Limb (tissue), 2 donors: ENCODE results near the gene ADAR.
"Not testable (repeated sequence)": the region's sequence is repeated elsewhere in the genome, so short reads cannot be mapped to it uniquely, and the experiment has no call there.

Source experiments
- DNase-seq, 2 donors: peaks; one replicate each; pipeline ENCODE4 v3.0.0-alpha.2; 2016; ENCODE audit errors: extremely low spot score in 2 of 2

Gene ADAR, protein sequence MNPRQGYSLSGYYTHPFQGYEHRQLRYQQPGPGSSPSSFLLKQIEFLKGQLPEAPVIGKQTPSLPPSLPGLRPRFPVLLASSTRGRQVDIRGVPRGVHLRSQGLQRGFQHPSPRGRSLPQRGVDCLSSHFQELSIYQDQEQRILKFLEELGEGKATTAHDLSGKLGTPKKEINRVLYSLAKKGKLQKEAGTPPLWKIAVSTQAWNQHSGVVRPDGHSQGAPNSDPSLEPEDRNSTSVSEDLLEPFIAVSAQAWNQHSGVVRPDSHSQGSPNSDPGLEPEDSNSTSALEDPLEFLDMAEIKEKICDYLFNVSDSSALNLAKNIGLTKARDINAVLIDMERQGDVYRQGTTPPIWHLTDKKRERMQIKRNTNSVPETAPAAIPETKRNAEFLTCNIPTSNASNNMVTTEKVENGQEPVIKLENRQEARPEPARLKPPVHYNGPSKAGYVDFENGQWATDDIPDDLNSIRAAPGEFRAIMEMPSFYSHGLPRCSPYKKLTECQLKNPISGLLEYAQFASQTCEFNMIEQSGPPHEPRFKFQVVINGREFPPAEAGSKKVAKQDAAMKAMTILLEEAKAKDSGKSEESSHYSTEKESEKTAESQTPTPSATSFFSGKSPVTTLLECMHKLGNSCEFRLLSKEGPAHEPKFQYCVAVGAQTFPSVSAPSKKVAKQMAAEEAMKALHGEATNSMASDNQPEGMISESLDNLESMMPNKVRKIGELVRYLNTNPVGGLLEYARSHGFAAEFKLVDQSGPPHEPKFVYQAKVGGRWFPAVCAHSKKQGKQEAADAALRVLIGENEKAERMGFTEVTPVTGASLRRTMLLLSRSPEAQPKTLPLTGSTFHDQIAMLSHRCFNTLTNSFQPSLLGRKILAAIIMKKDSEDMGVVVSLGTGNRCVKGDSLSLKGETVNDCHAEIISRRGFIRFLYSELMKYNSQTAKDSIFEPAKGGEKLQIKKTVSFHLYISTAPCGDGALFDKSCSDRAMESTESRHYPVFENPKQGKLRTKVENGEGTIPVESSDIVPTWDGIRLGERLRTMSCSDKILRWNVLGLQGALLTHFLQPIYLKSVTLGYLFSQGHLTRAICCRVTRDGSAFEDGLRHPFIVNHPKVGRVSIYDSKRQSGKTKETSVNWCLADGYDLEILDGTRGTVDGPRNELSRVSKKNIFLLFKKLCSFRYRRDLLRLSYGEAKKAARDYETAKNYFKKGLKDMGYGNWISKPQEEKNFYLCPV

DNA sequence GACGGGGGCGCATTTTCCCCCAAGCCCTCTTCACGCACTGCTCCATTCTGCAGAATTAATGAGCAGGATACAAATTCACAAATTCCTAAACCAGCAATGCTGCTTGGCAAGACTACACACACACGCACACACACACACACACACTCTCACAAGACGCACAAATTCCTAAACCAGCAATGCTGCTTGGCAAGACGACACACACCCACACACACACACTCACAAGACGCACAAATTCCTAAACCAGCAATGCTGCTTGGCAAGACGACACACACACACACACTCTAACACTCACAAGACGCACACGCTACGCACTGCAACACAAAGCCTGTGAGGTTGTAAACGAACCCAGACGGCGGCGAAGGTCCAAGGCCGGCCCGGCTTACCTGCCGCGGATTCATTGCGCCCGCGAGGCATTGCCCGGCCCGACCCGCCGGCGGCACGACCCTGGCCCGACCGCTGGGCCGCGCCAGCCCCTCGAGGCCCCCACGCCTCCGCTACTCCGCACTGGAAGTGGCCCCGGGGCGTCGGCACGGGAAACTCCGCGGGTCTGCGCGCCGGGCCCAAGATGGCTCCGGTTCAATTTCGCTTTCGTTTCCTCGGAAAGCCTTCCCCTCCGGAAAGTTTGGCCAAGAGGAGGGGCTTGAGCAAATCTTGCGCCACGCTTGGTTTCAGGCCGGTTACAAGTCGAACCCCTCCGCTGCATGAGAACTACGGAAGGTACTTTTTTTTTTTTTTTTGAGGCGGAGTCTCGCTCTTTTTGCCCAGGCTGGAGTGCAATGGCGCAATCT is at the start of gene ADAR:
Gene ADAR (minus strand): TSS at position 578 of the 788 bp plus-strand sequence. CDS start 180 bp downstream, at position 398.
- peak; percentile 87 to 94 for DNase-seq

DNA sequence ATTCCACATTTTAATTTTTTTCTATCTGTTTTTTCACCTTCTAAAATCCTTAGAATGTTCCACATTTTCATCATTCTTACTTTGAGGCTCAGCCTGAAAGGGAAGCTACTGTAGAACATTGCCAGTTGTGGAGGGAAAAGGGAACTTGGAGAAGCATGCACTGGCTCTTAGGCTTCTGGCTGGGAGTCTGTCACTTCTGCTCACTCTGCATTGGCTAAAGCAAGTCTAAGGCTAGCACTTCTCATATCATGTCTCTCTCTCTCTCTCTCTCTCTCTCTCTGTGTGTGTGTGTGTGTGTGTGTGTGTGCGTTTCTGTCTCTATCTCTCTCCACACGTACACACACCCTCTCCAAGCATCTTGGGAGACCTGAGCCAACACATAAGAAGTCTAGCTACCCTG is 49.6 kb upstream of the ADAR start:
- DNase-seq: no peak

DNA sequence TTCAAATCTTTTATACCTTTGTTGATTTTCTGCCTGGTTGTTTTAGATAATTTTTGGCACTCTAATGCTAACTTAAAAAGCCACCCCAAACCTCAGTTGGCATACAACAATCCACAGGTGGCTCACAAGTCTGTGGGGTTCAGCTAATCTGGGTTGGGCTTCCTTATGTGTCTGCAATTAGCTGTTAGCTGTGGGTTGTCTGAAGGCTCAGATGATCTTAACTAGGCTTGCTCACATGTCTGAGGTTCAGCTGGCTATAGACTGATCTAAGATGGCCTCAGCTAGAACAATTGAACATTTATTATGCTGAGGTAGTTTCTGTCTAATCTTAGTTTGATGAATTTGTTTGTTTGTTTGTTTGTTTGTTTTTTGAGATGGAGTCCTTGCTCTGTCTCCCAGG is 44.9 kb upstream of the ADAR start:
- no peak for DNase-seq

DNA sequence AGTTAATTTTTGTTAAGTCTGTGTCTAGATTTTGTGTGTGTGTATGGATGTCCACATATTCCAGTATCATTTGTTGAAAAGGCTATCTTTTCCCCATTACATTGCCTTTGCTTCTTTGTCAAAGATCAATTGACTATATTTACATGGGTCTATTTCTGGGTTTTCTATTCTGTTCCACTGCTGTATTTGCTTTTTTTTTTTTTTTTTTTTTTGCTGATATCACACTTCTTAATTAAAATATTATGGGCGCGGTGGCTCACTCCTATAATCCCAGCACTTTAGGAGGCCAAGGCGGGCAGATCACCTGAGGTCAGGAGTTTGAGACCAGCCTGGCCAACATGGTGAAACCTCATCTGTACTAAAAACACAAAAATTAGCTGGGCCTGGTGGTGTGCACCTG is 36.7 kb upstream of the ADAR start:
- DNase-seq: not testable (repeated sequence)

DNA sequence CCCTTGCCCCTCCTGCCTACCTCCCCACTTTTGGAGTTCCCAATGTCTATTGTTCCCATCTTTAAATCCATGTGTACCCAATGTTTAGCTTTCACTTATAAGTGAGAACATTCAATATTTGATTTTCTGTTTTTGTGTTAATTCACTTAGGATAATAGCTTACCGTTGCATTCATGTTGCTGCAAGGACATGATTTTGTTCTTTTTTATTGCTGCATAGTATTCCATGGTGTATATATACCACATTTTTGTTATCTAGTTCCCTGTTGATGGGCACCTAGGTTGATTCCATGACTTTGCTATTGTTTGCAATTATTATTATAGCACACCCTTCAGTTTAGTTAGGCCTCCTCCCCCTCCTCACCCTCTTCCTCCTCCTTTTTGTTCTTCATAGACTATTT is 33.5 kb upstream of the ADAR start:
- no peak for DNase-seq

DNA sequence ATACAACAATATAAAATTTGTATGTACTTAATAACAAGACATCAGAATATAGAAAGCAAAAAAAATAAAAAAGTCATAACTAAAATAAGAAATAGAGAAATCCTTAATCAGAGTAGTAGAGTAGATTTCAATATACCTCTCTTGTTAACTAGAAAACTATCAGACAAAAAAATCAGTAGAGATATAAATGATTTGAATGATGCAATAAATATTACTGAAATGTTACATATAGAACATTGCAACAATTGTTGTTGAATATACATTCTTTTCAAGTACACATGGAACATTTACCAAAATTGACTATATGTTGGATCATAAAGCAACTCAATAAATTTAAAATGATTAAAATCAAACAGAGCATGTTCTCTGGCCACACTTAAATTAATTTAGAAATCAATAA is 31.9 kb upstream of the ADAR start:
- DNase-seq: no peak

DNA sequence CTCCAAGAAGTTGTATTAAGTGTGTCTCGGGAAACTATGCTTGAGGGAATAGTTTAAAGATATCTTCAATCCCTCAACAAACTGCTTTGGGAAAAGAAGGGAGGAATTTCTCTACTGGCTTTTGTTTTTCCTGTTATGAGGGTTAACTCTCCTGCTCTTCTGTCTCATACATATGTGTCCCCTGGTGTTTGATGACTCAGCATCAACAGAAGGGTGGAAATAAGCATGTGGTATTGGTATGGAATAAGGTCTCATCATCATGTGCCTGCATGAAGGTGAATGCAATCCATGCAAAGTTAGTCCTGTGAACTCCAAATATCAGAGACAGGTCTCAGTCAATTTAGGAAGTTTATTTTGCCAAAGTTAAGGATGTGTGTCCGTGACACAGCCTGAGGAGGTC is 27.2 kb upstream of the ADAR start:
- DNase-seq: no peak

DNA sequence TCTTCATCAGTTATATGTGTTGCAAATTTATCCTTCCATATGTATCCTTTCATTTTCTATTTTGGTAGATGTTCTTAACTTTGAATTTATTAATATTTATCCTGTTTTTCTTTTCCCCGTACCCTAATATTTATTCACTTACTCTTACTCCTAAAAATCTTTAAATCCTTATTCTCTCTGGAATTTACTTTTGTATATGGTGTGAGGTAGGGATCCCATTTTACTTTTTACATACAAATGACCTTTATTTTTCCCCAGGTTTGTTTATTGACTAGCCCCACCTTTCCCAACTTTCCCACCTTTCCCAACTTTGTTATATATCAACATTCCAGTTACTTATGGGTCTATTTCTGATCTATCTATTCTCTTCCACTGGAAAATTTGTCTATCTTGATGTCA is 21.7 kb upstream of the ADAR start:
- DNase-seq: no peak

DNA sequence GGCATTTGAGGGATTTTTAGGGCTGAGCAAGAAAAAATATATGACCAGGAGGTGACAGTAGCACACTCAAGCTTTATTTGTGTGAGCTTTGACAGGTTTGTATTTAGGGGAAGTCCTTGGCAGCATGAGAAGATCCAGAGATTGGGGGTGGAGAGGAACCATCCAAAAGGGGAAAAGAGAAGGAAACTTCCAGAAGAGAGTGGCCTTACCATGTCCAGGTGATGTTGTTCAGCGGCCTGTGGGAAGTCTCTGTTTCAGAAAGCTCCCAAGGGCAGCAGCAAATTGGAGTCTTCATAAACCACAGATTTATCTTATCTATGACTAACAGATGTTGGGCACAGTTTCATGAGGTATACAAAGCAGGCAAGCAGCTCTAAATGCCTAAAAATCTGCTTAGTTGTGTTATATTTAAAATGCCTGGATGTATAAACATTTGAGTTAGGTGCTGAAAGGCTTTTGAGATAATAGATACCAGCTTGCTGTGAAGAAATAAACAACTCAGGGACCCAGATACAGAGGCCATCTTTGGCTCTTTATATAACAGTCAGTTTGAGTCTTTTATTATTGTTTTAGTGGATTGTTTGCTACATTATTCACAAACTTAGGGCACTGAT is 21.2 kb upstream of the ADAR start:
- DNase-seq: no peak

DNA sequence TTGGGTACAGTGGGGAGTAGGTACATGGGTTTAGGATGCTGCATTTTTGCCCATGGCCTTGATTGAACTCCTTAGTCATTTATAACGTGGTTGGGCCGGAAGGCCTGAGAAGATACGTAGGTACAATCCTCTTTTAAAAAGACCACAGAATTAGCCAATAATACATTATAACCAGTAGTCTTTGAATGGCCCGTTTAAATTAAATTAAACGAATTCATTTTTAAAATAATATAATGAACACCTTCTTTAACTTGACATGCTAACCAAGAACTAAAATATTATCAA is 20.1 kb upstream of the ADAR start:
- DNase-seq: no peak

DNA sequence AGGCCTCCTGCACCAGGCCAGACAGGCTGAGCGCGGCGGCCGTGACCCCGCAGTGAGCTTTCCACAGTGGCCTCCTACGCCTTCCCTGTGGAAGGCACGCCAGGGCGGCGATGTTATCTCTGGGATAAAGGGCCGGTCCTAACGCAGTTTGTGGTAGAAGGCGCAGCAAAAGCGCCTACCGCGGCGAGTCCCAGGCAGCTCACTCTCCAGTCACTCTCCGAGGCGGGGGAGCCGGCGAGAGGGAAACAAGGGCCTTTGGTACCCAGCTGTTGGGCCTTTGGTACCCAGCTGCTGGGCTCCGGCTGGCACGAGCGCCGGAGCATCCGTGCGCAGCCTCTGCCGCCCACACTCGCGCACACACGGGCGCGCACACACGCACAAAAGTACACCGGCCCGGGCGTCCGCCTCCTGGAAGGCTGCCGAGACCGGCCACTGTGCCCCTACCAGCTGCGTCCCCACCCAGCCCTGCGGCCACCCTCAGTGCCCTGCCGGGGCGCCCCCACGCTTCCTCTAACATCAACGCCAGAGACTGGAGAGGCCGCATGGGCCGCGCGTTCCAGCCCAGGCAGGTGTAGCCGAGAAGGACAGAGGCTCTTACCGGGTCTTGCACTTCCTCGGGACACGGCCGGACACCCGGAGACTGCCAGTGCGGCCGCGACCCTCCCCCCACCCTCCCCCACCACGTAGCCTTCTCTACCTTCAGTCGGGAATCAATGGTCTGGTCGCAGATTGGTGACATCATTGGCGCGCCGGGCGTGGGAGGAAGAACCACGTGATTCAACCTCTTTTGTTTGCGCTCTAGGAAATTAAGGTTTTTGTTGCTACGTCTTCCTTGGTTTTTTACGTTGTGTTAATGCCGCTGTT is 19.5 kb upstream of the ADAR start:
- peak; percentile 90 to 95 for DNase-seq

DNA sequence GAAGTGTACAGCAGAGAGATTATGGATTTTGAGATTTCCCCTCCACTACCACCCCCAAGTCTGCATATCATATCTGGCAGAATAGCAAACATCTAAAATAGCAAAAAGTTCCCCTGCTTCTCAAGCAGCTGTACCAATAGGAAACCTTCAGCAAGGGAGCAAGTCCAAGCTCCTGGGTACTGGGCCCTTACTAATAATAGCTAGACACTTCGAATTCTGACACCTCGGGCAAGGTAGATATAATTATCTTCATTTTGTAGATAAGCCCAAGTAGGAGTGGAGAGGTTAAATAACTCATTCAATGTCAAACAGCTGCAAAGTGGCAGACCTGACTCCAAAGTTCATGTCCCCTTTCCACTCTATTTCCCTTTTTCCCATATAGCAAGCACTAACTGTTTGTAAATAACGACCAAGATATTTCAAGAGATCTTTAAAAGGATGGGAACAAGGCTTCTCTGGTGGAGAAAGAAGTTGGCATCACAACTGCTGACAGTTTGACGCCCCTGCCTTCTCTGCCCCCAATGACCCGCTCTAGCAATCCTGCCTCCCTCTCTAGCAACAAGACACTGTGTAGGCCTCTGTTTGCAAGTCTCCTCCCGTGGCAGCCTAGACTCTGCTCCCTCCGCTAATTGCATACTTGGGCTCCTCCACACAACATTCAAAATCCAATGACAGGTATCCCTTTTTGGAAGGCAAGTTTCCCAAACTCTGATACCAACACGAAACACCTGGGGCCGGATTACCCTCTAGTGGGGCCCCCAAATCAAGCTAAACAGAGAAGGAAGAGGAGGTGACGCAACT is 18.7 kb upstream of the ADAR start:
- peak in 1 of 2 donors; percentile 61 for DNase-seq

DNA sequence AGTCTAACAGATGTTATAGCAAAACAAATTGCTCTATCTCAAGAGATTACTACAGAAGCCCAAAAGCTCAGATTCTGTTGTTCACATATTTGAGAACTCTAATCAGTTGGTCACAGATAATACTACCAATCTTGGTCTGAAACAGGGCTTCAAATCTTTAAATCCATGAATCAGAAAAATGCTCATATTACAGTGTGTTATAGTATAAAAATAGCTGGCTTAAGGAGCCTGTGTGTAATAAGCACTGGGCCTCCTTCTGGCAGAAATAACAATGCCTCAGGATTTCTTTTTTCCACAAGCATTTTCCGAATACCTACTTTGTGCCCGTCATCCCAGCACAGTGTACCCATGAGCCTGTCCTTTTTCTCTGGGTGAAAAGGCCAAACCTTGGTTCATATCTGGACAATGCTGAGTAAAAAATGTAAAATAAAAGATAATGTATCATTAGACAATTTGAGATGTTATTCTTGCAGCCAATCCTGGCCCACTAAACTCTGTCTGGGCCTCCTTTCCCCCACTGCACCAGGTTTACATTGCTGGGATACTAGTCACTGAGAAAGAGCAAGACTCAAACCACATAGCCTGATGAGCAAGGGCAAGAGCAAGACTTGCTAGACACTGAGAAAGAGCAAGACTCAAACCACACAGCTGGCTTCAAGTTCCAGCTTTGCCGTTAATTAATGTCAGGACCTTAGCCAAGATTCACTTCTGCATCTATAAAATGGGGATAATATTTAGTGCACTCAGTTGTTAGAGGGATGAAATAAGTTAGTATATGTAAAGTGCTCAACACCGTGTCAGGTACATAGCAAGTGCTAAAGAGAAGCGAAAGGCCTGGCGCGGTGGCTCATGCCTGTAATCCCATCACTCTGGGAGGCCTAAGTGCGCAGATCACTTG is 17.0 kb upstream of the ADAR start:
- peak in 1 of 2 donors; percentile 50 for DNase-seq

DNA sequence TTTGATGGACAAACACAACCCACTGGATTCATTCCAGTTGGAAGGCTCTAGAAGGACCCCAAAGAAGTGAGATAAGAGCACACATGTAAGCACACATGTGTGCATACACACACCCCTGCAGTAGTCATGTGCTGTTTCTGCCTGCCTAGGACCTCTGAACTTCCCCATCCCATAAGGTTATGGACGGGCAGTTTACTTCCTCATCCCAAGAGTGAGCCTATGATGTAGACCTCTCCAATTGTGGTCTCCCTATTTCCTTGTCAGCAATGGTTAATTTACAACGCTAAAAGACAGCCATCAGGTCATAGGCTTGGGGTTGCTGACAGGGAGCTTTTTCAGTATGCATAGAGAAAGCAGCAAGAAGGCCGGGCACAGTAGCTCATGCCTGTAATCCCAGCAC is 15.4 kb upstream of the ADAR start:
- DNase-seq: no peak

DNA sequence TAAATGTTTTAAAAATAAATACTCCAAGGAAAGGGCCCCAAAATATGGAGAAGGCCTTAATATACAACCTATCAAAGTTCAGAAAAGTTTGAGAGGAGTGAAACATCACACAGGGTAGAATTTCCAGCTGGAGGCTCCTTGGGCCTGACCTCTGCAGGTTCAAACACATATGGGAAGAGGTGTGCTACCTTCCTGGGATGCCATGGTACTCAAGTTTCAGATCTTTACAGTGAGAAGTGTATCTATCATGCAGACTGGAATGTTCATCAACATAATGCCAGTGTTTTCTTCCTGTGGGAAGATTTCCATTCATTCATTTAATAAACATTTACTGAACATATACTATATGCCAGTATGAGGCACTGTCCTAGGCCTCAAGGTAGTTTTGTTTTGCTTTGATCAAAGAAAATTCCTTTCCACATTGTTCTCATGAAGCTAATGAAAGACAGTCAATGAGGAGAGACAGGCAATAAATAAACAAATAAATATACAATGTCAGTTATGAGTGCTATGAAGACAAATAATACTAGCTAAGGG is 14.6 kb upstream of the ADAR start:
- no peak for DNase-seq

DNA sequence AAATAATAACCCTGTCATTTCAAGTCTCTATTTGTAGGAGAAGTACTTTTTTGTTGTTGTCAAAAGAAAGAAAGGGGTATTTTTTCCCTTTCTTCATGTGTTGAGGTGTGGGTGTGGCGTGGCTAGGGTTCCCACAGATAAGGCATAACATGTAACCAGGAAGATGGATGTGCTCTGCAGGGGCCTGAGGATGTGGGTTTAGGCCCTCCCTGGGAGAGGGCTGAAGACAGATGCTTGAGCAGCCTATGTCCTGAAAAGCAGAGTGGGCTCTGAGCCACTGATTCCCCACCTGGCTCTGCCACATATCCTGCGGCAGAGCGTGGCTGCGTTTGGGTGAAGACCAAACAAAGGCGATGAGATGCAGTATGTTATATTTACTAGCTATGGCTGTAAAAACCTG is 13.9 kb upstream of the ADAR start:
- no peak for DNase-seq

DNA sequence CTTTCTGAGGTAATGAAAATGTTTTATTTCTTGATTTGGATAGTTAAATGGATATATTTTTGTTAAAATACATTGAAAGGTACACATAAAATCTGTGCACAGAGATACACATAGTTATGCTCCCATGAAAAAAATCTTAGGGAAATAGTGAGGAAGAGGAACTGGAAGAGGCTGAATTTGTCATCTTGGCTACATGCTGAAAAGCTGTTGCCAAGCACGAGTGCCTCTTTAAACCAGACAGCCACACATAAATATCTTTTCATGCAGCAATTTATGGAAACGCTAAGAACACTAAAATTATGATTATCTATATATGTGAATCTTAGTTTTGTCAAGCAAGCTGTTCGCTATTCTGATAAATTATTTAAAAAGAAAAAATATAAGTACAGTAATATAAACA is 12.8 kb upstream of the ADAR start:
- no peak for DNase-seq
